Peyer's patch (tissue), 4 donors: ENCODE data around the gene BRIP1.

Experiments
- POLR2A ChIP-seq, 2 donors: fragments of 450-650 bp; IDR thresholded peaks; one replicate each; pipeline ENCODE4 v1.5.1; 2017; ENCODE audit warnings: antibody characterized with exemption in 2 of 2, mild to moderate bottlenecking in 2 of 2, moderate library complexity in 2 of 2
- TF ChIP-seq, protein P1 (sequence below), 6 experiments: fragments of 450-650 bp in 4 of 6; fragments of 200-600 bp in 2 of 6; sonication (generic) in 1 of 6; IDR thresholded peaks; one replicate each; pipeline ENCODE4 v1.5.1; 2017 to 2019; ENCODE audit warnings: antibody characterized with exemption in 6 of 6, mild to moderate bottlenecking in 3 of 6, moderate library complexity in 1 of 6

DNA sequence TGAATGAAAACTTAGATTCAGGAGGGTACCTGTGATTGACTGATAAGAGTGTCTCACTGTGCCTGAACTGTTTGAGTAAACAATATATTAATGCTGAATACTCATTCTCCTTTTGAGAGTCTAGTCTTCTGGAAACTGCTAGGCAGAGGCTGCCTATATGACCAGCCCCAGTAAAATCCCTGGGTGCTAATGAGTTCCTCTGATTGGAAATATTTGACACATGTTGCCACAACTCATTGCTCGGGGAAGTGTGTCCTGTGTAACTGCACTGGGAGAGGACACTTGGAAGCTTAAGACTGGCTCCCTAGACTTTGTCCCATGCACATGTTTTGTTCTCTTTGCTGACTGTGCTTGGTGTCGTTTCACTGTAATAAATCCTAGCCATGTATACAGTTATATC lies 163.6 kb downstream of the BRIP1 start:
- TF ChIP-seq, protein P1, sequence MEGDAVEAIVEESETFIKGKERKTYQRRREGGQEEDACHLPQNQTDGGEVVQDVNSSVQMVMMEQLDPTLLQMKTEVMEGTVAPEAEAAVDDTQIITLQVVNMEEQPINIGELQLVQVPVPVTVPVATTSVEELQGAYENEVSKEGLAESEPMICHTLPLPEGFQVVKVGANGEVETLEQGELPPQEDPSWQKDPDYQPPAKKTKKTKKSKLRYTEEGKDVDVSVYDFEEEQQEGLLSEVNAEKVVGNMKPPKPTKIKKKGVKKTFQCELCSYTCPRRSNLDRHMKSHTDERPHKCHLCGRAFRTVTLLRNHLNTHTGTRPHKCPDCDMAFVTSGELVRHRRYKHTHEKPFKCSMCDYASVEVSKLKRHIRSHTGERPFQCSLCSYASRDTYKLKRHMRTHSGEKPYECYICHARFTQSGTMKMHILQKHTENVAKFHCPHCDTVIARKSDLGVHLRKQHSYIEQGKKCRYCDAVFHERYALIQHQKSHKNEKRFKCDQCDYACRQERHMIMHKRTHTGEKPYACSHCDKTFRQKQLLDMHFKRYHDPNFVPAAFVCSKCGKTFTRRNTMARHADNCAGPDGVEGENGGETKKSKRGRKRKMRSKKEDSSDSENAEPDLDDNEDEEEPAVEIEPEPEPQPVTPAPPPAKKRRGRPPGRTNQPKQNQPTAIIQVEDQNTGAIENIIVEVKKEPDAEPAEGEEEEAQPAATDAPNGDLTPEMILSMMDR (IDR thresholded peaks at IDR 0.05): no peak
- no peak for TF ChIP-seq POLR2A (IDR thresholded peaks at IDR 0.05)
